HCT116 (cell line): ENCODE measurements around the gene LCN2. TPM values are rescaled to one million over a fixed set of nuclear protein-coding genes. Genes with fewer than 3 reads are reported as not detected.

Source experiments
- ATAC-seq: fragments of 200-7000 bp; cut with Tn5 transposase; 2 replicates; pipeline ENCODE4 v1.9.1; 2020; ENCODE audit warnings: mild to moderate bottlenecking, moderate library complexity
- BruUV-seq: library from RNA; stranded (reverse); fragments of 400-500 nt; replicated peaks from 2 replicates; lab custom pipeline; 2021; lab: Mats Ljungman, UMichigan
- CTCF ChIA-PET: fragments of 300-600 bp; sonication (Branson Sonifier 250); formaldehyde crosslinking; loops from one replicate; lab custom pipeline; 2021; ENCODE audit warnings: antibody characterized with exemption; lab: Charles Lee
- POLR2A ChIA-PET: fragments of 300-600, 350-600 bp; sonication (Branson Sonifier 250); formaldehyde crosslinking; loops from one replicate; lab custom pipeline; 2021; ENCODE audit warnings: antibody characterized with exemption; lab: Charles Lee
- RAD21 ChIA-PET, 2 experiments: fragments of 300-600 bp; sonication (Branson Sonifier 250); formaldehyde crosslinking; loops; one replicate each; lab custom pipeline; 2023; ENCODE audit warnings: low total read pairs in 2 of 2; ENCODE audit not compliant: uncharacterized antibody in 2 of 2, unreplicated experiment in 2 of 2, low non-redundant PET in 1 of 2; lab: Charles Lee
- DNase-seq: peaks from one replicate; pipeline ENCODE4 v3.0.0-alpha.2; 2010; ENCODE audit warnings: low read depth, low spot score
- H2AFZ ChIP-seq: fragments of 200-600 bp; shearing (Covaris generic), sonication (generic); 2 replicates; pipeline ENCODE4 v1.6.1; 2017; ENCODE audit warnings: low read depth, mixed run types, mixed read lengths, antibody characterized with exemption, low read length; ENCODE audit not compliant: poor library complexity, severe bottlenecking
- H3K27ac ChIP-seq: 2 replicates; pipeline ENCODE4 v1.5.1; 2012; ENCODE audit warnings: low read depth, low read length
- H3K27me3 ChIP-seq: fragments of 200-600 bp; sonication (generic); 2 replicates; pipeline ENCODE4 v1.6.1; 2016; ENCODE audit warnings: mixed run types, low read length, mixed read lengths; ENCODE audit not compliant: insufficient read depth
- H3K36me3 ChIP-seq, 2 experiments: fragments of 200-500 bp in 1 of 2; fragments of 200-600 bp in 1 of 2; sonication (Bioruptor generic) in 1 of 2; sonication (generic) in 1 of 2; 2 replicates each; pipeline versions ENCODE4 v1.5.1 to v1.6.1; 2014 to 2016; ENCODE audit warnings: low read length in 2 of 2, inconsistent platforms in 1 of 2, mixed read lengths in 1 of 2, mixed run types in 1 of 2; ENCODE audit not compliant: insufficient read depth in 2 of 2, control insufficient read depth in 1 of 2
- H3K4me1 ChIP-seq, 2 experiments: fragments of 200-600 bp in 1 of 2; sonication (generic) in 1 of 2; 2 replicates each; pipeline versions ENCODE4 v1.5.1 to v1.6.1; 2012 to 2017; ENCODE audit warnings: low read length in 2 of 2, inconsistent platforms in 1 of 2, mild to moderate bottlenecking in 1 of 2, mixed read lengths in 1 of 2, mixed run types in 1 of 2, moderate library complexity in 1 of 2; ENCODE audit not compliant: insufficient read depth in 2 of 2, control insufficient read depth in 1 of 2
- H3K4me2 ChIP-seq: fragments of 200-600 bp; sonication (generic); 2 replicates; pipeline ENCODE4 v1.6.1; 2017; ENCODE audit warnings: mixed run types, low read length, mixed read lengths
- H3K4me3 ChIP-seq, 2 experiments: fragments of 200-600 bp in 1 of 2; sonication (generic) in 1 of 2; replicated peaks in 1 of 2; 2 replicates each; pipeline ENCODE4 v1.5.1; 2011 to 2016; ENCODE audit warnings: low read length in 2 of 2, control low read depth in 1 of 2, low read depth in 1 of 2, mild to moderate bottlenecking in 1 of 2, mixed read lengths in 1 of 2, mixed run types in 1 of 2
- H3K79me2 ChIP-seq: fragments of 200-600 bp; sonication (generic); 2 replicates; pipeline ENCODE4 v1.6.1; 2017; ENCODE audit warnings: mild to moderate bottlenecking, mixed run types, low read length, moderate library complexity, mixed read lengths; ENCODE audit not compliant: insufficient read depth
- H3K9ac ChIP-seq: fragments of 200-600 bp; sonication (generic); 2 replicates; pipeline ENCODE4 v1.6.1; 2016; ENCODE audit warnings: low read length, mixed read lengths
- H3K9me2 ChIP-seq: fragments of 200-600 bp; sonication (generic), shearing (Covaris generic); 2 replicates; pipeline ENCODE4 v1.6.1; 2017; ENCODE audit warnings: mixed run types, mild to moderate bottlenecking, moderate library complexity; ENCODE audit not compliant: insufficient read depth
- H3K9me3 ChIP-seq, 2 experiments: fragments of 200-500 bp in 1 of 2; fragments of 200-600 bp in 1 of 2; sonication (Bioruptor generic) in 1 of 2; sonication (generic) in 1 of 2; 2 replicates each; pipeline ENCODE4 v1.6.1; 2014 to 2017; ENCODE audit warnings: low read length in 2 of 2, mixed read lengths in 2 of 2, inconsistent platforms in 1 of 2, low read depth in 1 of 2, mild to moderate bottlenecking in 1 of 2, mixed run types in 1 of 2, moderate library complexity in 1 of 2; ENCODE audit not compliant: control insufficient read depth in 1 of 2, insufficient read depth in 1 of 2
- H4K20me1 ChIP-seq: fragments of 200-600 bp; sonication (generic), shearing (Covaris generic); 2 replicates; pipeline ENCODE4 v1.6.1; 2017; ENCODE audit warnings: mixed run types, mild to moderate bottlenecking, moderate library complexity; ENCODE audit not compliant: insufficient read depth
- CEBPB ChIP-seq: IDR thresholded peaks from 2 replicates; pipeline ENCODE4 v1.6.1; 2012; ENCODE audit warnings: low read depth
- CTCF ChIP-seq, 3 experiments: fragments of 200-600 bp in 1 of 3; sonication (generic) in 1 of 3; IDR thresholded peaks in 2 of 3; conservative IDR thresholded peaks in 1 of 3; 2 replicates each; pipeline ENCODE4 v1.5.1; 2012 to 2017; ENCODE audit warnings: low read depth in 2 of 3, low read length in 2 of 3, antibody characterized with exemption in 1 of 3, borderline replicate concordance in 1 of 3, control low read depth in 1 of 3, mild to moderate bottlenecking in 1 of 3, mixed read lengths in 1 of 3, mixed run types in 1 of 3, moderate library complexity in 1 of 3; ENCODE audit not compliant: insufficient read depth in 1 of 3
- EGR1 ChIP-seq: IDR thresholded peaks from 2 replicates; pipeline ENCODE4 v1.6.1; 2012; ENCODE audit warnings: low read depth
- ELF1 ChIP-seq: IDR thresholded peaks from 2 replicates; pipeline ENCODE4 v1.6.1; 2012; ENCODE audit warnings: low read depth, borderline replicate concordance
- EZH2 ChIP-seq: fragments of 200-600 bp; sonication (generic); IDR thresholded peaks from 2 replicates; pipeline ENCODE4 v1.6.1; 2017; ENCODE audit warnings: antibody characterized with exemption, mixed run types
- EZH2phosphoT487 ChIP-seq: fragments of 200-600 bp; IDR thresholded peaks from 2 replicates; pipeline ENCODE4 v1.6.1; 2018; ENCODE audit warnings: antibody characterized with exemption, borderline replicate concordance
- FOSL1 ChIP-seq: IDR thresholded peaks from 2 replicates; pipeline ENCODE4 v1.6.1; 2012; ENCODE audit warnings: low read depth
- JUND ChIP-seq: IDR thresholded peaks from 2 replicates; pipeline ENCODE4 v1.6.1; 2012
- POLR2AphosphoS5 ChIP-seq: IDR thresholded peaks from 2 replicates; pipeline ENCODE4 v1.6.1; 2011; ENCODE audit warnings: mild to moderate bottlenecking, low read depth, low read length, moderate library complexity
- SIN3A ChIP-seq: IDR thresholded peaks from 2 replicates; pipeline ENCODE4 v1.6.1; 2012; ENCODE audit warnings: low read depth
- SP1 ChIP-seq: IDR thresholded peaks from 2 replicates; pipeline ENCODE4 v1.6.1; 2012; ENCODE audit warnings: low read depth
- SRF ChIP-seq: IDR thresholded peaks from 2 replicates; pipeline ENCODE4 v1.6.1; 2012; ENCODE audit warnings: low read depth
- ZBTB33 ChIP-seq: IDR thresholded peaks from 2 replicates; pipeline ENCODE4 v1.6.1; 2011; ENCODE audit warnings: mild to moderate bottlenecking, low read length, moderate library complexity; ENCODE audit not compliant: insufficient replicate concordance; ENCODE audit errors: extremely low read depth
- ZFX ChIP-seq: fragments of 450-650 bp; IDR thresholded peaks from 2 replicates; pipeline ENCODE4 v1.6.1; 2017
- intact Hi-C: fragments of 100-400 bp; cut with micrococcal nuclease; formaldehyde crosslinking; loops from 2 replicates; pipeline ENCODE4 v1.10.0; 2022
- total RNA-seq: library from RNA; stranded (reverse); gene quantifications from one replicate; pipeline ENCODE4 v1.2.1, GENCODE V29; 2021; ENCODE audit not compliant: unreplicated experiment
- TF ChIP-seq, protein P1 (sequence below): IDR thresholded peaks from 2 replicates; pipeline ENCODE4 v1.6.1; 2012

Gene LCN2
- total RNA-seq, 1 experiment from 2014 or later: 9.2 TPM

DNA sequence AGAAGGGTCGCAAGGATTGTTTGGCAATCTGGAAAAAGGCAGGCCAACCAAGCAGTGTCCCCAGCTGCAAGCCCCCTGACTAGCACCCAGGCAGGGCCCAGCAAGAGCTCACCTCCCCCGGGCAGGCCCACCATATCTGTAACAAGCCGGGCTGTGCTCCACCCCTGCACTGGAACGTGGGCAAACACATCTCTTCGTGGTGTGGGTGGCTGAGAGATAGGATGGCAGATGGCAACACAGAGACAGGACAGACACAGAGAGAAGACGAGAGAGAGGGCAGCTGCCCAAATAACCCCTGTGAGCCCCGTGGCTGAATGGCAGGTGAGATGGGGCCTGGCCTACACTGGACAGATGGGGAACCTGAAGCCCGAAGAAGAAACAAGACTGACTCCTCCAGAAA, 20.2 kb downstream of the LCN2 start:
- Histone ChIP-seq H2AFZ (no peak overlapping the region), H3K36me3 (peaks cover 16 to 29% of the 10 kb centered on the region in 2 experiments), H3K27me3 (no peaks in the 10 kb centered on the region), H3K9ac (no peak overlapping the region), H3K27ac (no peak overlapping the region), H4K20me1 (no peaks in the 10 kb centered on the region), H3K9me3 (no peaks in the 10 kb centered on the region), H3K4me1 (no peaks in the 10 kb centered on the region; a peak in 1 of 4 replicates), H3K79me2 (no peaks in the 10 kb centered on the region), H3K4me2 (no peak overlapping the region), H3K9me2 (no peaks in the 10 kb centered on the region), H3K4me3 (no peak overlapping the region)
- intact Hi-C loops: no loop called here
- no peak for DNase-seq
- ChIA-PET POLR2A (no interaction called here), RAD21 (no interaction called here), CTCF (no interaction called here)
- TF ChIP-seq ELF1 (no peak), EGR1 (no peak), JUND (no peak), SP1 (no peak), EZH2phosphoT487 (no peak), CEBPB (no peak), ZBTB33 (no peak)
- TF ChIP-seq, protein P1, sequence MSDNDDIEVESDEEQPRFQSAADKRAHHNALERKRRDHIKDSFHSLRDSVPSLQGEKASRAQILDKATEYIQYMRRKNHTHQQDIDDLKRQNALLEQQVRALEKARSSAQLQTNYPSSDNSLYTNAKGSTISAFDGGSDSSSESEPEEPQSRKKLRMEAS: no peak
- no peak for ATAC-seq
- no TSS peak for BruUV-seq

- Histone ChIP-seq H3K4me1 (no peaks in the 10 kb centered on the region), H3K9me2 (no peaks in the 10 kb centered on the region), H3K27me3 (no peaks in the 10 kb centered on the region), H3K4me3 (no peak overlapping the region), H4K20me1 (no peaks in the 10 kb centered on the region), H3K36me3 (peaks cover 16 to 29% of the 10 kb centered on the region in 2 experiments), H2AFZ (no peak overlapping the region), H3K27ac (no peak overlapping the region), H3K9ac (no peak overlapping the region), H3K79me2 (no peaks in the 10 kb centered on the region), H3K9me3 (no peaks in the 10 kb centered on the region), H3K4me2 (no peak overlapping the region)
- no peak for ATAC-seq
- no TSS peak for BruUV-seq
- ChIA-PET CTCF (no interaction called here), POLR2A (no interaction called here), RAD21 (no interaction called here)
- intact Hi-C loops: no loop called here
- DNase-seq: no peak
- TF ChIP-seq, protein P1: no peak
- TF ChIP-seq JUND (no peak), SIN3A (no peak), ZFX (no peak), ZBTB33 (no peak), CTCF (IDR thresholded peaks at IDR 0.05 in 2 of 3, conservative IDR thresholded peaks at IDR 0.05 in 1 of 3; ENCODE audit: borderline replicate concordance in 1 of 3, insufficient read depth in 1 of 3, low read depth in 2 of 3, low read length in 2 of 3) (no peak), POLR2AphosphoS5 (no peak), FOSL1 (no peak), SRF (no peak), EZH2 (no peak), EZH2phosphoT487 (no peak), CEBPB (no peak)
Measured at GRCh38 chr9:128169925-128170324, 20.7 kb downstream of the LCN2 start.
